GM19463 (cell line): ENCODE results near the gene LILRA5.
"Not testable (repeated sequence)": the region's sequence is repeated elsewhere in the genome, so short reads cannot be mapped to it uniquely, and the experiment has no call there.

Experiments
- ATAC-seq: cut with Tn5 transposase; IDR thresholded peaks from one replicate; pipeline ENCODE4 v1.9.1; 2021; ENCODE audit warnings: mild to moderate bottlenecking, moderate library complexity; ENCODE audit not compliant: unreplicated experiment

The LILRA5 gene

DNA sequence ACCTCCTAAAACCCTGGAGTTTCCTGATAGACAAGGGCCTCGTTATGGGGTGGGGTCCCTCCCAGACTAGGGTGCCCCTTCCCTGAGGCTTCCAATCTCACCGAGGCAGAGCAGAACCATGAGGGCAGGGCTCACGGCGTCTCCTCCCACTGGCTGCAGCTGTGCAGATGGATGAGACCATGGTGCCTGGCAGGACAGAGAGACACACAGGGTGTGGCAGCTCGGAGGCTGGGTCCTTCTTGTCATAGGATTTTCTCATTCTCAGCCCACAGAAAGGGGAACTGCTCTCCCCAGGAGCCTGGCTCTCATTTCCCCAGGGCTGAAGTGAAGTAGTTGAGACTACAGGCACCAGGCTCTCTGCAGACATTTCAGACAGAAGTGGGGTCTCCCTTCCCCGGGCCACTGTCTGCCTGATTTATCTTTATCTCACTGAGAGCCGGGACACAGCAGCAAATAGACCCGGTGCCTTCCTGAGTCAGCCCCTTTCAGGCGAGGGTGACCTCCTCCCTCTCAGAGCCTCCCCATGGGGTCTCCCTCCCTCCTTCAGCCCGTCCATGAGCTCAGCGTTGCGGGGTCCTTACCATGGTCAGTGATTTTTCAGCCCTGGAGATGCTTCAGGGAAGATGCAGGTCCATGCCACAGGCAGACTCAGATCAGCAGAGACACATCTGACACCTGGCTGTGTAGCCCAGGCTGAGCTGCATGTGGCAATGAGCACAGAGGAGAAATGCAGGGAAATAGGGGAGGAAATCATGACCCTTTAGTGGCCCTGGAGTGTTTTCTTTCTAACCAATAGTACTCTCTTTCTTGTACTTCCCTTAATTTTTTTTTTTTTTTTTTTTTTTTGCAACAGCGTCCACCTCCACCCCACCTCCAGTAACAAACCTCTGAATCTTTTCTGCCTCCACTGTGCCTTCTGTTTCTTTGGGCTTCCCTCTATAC, at the start of gene LILRA5:
Gene LILRA5 (minus strand): TSS at position 731 of the 942 bp plus-strand sequence. CDS start 147 bp downstream, at position 584.
- ATAC-seq = no peak

DNA sequence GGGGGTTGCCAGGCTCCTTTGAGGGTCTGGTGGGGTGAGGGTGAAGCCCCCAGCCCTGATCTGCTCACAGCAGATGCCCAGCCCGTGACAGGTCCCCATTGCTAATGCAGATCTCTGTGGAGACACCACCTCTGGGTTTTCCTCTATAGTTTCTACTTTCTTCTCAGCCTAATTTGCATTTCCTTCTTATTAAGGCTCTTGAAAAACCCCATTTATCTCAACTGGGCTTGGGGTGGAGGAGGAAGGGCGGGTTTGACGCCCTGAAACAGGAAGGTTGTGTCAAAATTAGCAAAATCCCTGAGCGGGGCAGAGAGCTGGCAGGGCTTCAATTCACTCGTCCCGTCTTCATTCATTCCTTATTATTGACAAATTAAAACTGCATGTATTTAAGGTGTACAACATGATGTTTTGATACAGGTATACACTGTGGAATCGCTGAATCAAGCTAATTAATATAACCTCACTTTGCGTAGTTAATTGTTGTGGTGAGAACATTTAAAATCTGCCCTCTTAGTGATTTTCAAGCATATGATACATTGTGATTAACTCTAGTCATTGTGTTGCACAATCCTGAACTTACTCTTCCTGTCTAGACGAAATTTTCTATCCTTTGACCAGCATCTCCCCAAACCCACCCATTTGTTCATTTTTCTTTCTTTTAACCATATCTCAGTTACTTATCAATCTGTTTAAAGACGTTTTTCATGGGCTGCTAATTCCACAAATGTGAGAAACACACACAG, 48.9 kb upstream of the LILRA5 start:
- ATAC-seq = not testable (repeated sequence)

DNA sequence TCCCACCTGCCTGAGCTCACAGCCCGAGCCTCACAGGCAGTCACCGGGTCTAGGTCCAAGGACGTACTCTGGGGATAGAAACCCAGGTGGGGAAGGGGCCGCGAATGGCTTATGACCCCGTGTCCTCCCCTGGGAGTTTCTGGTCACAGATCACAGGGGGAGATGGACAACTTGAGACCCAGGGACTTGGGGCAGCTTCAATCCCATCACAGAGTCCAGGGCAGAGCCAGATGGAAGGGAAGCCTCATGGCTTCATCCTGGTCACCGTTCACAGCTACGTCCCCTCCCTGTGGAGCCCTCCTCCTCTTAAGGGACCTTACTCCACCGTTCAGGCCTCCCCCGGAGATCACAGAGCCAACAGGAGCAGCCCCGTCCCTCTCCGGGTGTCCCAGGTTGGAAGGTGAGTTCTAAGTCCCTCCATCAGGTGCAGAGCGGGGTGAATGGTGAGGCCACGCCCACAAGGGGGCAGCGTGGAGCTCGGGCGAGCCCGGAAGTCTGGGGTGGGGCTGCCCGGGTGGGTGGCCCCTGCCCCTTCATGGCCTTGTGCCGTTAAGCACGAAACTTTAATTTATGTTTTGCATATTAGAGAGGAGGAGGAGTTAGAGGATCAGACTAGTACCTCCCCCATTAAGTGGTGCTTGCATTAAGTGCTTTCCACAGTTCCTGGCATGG, 46.3 kb upstream of the LILRA5 start:
- ATAC-seq = not testable (repeated sequence)

DNA sequence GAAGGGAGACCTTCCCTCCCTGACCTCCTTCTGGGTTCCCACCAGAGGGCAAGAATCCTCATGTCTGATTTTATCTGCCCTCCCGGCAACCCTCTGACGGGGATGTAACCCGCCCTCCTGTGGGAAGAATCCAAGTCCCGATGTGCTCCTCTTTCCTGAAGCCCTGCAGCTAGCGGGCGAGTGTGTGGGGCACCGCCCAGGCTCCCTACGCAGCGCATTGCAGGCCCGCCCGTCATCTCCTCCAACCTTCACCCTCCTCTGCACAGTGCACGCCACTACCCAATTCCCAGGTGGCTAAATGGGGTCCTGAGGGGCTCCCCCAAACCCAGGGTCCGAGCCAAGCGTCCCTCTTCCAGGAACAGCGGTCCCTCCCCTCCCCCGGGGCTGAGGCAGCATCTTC, 44.4 kb upstream of the LILRA5 start:
- ATAC-seq = no peak

DNA sequence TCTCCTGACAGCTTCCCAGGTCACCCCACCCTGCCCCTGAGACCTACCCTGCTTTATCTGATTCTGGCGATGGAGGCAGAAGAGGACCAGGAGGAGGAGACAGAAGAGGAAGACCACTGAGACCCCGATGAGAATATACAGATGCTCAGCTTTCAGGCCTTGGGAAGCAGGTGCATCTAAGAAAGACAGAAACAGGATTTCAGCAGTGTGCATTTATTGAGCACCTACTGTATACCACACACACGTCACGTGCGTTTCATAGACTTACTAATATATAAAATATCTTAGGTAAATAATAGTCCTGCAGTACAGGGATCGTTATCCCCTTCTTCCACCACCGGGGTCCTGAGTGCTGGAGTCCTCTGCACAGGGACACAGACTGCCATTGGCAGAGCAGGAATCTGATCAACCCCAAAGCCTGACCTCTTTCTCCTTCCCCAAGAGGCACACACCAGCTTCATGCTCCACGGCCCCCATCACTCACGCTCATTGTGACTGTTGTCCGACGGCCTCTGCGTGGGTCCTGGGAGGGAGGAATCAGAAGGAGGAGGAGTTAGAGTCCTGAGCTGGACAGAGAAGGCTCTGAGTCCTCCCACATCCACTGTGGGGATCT, 43.6 kb upstream of the LILRA5 start:
- ATAC-seq = no peak

DNA sequence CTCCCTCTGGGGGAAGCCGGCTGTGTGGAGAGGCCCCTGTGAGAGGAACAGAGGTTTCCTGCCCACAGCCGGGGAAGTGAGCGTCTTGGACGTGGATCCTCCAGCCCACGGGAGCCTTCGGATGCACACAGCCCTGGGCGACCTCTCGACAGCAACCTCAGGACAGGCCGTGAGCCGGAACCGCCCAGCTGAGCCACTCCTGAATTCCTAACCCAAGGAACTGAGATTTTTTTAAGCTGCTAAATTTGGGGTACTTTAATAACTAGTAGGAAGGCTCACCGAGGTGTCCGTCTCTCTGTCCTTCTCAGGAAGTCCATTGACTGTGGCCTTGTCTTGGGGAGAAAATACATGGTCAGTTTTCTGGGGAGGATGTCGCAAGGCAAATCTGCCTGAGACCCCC, 42.7 kb upstream of the LILRA5 start:
- no peak for ATAC-seq

DNA sequence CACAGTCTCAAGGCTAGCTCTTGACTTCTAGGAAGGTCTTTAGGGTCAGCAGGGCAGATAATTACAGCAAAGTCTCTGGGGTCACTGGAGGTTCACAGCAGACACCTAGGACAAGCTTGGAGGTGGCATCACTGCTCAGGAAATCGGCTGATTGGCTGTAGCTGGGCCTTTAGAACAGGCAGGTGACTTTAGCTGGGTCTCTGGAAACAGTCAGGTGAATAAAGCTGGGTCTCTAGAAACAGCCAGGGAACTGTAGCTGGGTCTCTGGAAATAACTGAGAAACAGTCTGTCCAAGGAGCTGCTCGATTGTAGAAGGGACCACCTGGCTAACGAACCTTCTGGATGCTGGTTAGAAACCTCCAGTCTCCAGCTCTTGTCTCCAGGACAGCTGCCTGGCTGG, 41.8 kb upstream of the LILRA5 start:
- no peak for ATAC-seq

DNA sequence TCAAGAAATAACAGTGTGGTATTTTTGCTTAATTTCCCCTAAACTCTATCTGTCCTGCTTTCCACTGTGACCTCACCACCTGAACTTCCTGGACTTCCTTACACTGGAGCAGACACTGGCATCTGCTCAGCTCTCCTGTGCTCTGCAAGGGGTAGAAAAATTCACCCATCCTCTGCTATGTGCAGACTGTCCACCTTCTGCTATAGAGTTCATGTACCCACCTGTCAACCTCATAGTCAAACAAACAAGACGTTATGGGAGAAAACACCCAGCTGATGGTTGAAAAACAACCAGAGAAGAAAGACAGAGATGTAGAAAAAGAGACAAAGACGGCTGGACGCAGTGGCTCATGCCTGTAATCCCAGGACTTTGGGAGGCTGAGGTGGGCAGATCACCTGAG, 39.6 kb upstream of the LILRA5 start:
- no peak for ATAC-seq

DNA sequence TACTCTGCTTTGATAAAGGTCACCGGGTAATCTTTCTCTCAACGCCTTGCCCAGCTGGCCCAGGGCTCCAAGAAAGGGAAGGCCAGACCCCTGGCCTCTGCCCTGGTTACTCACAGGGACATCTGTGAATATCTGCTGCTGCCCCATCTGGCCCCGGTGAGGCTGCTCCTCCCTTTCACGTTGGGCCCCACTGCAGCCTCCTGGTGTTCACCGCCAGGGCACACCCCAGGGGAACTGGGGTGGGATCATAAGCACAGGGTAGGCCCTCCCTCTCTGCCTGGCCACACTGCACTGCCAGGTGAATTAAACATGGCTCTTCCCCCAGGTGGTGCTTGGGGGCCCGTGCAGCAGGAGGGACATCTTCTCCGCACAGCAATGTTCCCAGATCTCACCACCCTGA, 39.1 kb upstream of the LILRA5 start:
- ATAC-seq = no peak

DNA sequence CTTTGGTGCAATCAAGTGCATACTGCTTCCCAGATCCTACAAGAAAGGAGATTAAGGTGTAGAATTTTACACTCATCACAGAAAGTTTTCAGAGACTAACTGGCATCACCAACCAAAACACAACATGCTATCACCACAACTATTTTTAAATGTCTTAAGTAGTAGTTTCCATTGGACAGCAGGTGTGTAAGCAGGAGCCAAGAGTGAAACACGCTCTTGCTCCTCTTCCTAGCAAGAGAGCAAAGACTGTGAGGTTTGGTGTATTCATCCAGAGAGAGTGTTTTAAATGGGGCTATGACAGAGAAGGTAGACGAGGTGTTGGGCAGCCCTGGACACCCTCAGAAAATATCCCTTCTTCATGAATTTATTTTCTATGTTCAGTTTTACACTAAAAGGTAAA, 38.5 kb upstream of the LILRA5 start:
- no peak for ATAC-seq

DNA sequence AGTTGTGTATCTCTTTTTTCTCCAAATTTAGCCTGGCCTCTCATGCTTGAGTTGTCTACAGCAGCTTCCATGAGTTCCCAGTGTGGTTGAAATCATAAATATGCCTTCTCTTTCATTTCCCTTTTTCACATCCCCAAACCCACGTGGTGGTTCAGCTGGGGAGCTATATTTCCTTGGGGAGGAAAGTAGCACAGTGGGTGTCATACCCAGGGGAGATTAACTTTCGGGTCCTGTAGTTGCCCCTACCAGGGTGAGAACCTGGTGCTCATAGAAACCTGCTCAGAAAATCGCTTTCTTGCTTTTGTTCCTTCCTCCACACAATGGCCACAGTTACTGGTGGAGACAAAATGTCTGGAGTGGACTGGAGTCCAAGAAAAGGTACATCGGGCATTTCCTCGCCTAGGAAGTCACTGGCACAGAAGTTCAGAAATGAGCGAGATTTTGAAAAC, 33.0 kb upstream of the LILRA5 start:
- no peak for ATAC-seq

DNA sequence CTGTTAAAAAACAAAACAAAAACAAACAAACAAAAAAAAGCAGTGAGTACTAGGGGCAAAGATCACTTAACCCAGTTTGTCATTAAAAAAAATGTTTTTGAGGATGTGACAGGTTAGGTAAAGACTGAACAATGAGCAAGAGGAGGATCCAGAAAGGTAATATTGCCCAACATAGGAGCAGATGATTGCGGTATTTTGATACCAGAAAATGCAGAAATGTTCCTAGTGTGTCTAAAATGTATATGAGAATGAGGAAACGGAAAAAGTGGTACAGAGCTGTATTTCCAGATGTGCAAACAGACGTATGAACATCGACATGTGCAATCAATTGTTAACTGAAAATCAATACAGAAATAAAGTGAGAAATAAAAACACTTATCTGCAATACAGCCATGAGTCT, 30.9 kb upstream of the LILRA5 start:
- no peak for ATAC-seq

DNA sequence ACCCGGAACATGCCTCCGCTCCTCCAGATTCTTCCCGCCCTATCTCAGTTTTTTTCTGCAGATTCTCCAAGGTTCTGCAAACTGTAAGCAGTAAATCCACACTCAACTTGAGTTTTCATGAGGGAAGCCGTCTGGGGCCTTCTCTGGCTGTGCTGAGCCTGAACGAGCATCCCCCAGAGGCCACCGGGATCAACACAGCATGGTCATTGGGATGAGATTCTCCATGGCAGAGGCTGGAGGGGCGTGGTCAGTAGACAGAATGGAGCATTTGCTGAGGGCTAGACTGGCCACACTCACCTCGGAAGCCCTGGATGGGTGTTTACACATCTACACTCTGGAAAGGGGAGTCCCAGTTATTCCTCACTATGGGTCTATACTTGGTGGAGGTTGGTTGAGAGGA, 28.3 kb upstream of the LILRA5 start:
- ATAC-seq = no peak

DNA sequence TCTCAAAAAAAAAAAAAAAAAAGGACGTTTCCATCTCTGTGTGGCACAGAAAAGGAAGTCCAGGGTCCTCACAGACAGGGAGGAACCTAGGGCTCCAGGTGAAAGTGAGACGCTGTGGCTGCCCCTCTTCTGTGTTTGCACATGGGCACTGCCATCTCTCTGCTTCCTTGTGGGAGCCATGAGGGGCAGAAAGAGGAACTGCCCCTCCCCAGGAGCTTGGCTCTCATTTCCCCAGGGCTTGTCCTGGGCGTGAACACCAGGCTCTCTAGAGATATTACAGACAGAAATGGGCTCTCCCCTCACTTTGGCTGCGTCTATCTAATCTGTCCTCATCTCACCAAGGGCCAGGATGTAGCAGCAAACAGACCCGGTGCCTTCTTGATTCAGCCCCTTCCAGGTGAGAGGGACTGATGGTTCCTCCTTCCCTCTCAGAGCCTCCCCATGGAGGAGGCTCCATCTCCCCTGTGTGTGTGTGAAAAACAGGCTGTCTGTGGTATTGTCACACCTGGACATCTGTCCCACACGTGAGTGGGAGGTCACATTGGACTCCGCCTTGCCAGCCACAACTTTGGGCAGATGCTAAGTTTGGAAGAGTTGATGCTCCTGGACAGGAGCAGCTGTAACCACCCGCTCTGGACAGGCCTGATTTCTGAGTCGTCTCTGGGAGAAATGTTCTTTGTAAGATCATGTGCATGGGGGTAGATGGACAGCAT, 26.8 kb upstream of the LILRA5 start:
- ATAC-seq = no peak

DNA sequence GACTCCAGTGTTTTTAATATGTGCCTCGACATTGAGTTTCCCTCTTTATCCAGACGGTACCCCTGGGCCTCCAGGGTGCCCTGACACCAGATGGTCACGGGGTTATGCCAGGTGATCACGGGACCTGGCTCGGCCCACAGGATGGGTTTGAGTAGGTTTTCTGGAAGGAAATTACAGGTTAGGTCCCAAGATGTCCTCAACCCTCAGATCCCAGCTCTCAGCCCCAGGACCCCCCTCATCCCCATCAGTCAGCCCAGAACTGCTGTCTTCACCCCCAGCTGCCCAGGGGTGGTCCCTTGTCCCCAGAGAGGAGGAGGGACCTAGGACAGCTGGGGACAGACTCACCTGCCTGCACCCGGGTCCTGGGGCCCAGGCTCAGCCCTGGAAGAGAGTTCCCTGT, 25.6 kb upstream of the LILRA5 start:
- ATAC-seq = no peak

DNA sequence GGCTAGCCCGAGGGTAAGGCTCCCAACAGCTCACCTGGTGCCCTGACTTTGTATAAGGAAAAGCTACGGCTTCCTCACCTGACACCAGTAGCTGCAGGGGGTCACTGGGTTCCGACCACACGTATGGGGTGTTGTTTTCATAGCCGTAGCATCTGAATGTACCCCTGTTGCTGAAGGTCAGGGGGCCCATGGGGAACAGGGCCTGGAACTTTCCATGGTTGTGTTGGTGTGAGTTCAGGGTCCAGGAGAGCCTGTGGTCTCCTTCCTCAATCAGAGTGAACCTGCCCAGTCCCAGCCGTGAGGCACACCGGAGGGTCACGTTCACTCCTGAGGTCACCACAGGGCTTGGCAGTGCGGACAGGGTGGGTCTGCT, 24.9 kb upstream of the LILRA5 start:
- no peak for ATAC-seq

DNA sequence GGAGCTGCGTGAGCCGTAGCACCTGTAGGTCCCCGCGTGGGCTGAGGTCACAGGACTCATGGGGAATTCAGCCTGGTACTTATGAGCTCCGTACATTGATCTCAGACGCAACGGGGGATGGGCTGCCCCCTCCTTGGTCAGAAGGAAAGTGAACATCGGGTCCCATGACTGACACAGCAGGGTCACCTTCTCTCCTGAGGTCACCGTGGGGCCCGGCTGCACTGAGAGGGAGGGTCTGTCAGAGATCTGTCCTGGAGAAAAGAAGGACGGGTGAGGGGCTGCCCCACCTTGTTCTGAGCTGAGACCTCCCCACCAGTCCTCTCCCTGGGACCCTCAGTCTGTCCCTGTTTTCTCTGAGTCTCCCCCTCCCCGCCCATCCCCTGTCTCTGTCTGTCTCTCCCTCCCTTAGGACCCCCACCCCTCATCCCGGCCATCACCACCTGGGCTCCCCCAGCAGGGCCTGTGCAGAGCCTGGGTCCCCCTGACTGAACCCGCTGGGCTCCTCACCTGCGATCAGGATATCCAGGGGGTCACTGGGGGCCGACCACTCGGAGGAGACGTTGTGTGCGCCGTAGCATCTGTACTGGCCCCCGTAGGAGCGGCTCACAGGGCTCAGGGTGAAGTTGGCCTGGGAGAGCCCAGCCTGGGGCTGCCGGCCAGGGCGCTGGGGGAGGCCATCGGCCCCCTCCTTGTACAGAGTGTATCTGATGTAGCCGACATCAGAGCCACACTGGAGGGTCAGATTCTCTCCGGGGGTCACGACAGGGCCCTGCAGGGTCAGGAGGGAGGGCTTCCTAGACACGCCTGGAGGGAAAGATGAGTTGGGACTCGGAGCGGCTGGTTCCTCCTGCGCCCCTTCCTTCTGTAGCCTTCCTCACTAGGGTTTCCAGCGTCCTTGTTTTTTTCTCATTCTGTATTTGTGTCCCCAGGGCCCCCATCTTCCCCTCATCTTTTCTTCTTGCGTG, 24.2 kb upstream of the LILRA5 start:
- ATAC-seq = no peak

DNA sequence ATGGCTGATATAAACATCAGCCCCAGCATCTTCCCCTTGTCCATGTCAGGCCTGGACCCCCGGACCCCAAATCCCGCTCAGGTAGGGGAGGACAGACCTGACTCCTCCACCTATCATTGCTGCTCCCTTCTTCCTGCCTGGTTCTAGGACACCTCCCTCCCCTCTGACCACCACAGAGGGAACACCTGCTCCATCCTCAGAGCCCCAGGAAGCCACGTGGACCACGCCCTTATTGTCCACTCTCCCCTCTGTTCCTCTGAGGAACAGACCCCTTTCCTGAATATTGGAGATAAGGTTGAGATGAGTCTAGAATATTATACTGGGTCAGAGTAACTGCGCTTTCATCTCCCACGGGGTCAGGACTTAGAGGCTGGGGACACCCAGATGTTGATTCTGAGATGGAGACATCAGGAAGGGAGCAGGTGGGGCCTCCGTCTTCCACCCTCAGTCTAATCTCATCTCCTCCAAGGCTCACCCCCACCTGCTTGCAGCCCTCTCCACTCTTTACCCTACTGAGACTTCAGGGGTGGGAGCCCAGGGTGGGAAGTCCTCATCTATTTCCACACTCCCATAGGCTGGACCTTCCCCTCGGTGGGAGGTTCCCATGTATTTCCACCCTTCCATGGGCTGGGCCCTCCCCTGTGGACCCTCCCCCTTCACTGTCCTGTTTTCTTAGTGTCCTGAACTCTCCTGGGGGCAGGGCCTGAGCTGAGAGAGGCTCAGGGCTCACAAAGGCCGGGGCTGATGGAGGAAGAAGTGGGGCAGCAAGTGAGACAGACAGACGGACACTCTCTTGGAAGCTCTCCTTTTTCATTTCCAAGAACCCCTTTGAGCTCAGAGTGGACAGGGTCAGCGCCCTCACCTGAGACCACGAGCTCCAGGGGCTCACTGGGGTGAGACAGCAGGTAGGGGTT, 23.3 kb upstream of the LILRA5 start:
- no peak for ATAC-seq
